ENCODE data around the gene CCDC27.

- TF ChIP-seq CTCF (IDR thresholded peaks at IDR 0.05) (no peak), POLR2A (IDR thresholded peaks at IDR 0.05) (no peak)
These were observed 47.9 kb downstream of the CCDC27 start for GRCh38 chr1:3799976-3800685.
